HUES48 (cell line): ENCODE results near the gene MRC1.

ENCODE experiments used
- H3K27ac ChIP-seq: one replicate; pipeline ENCODE4 v1.7.0; 2013; ENCODE audit warnings: low read depth, low read length, inconsistent platforms
- H3K27me3 ChIP-seq: 2 replicates; pipeline ENCODE4 v1.6.1; 2013; ENCODE audit warnings: mild to moderate bottlenecking, low read length; ENCODE audit not compliant: control insufficient read depth, insufficient read depth
- H3K36me3 ChIP-seq: 2 replicates; pipeline ENCODE4 v1.6.1; 2013; ENCODE audit warnings: low read length; ENCODE audit not compliant: control insufficient read depth, insufficient read depth
- H3K4me1 ChIP-seq: 2 replicates; pipeline ENCODE4 v1.6.1; 2013; ENCODE audit warnings: mild to moderate bottlenecking, low read length; ENCODE audit not compliant: control insufficient read depth, insufficient read depth
- H3K4me3 ChIP-seq: 2 replicates; pipeline ENCODE4 v1.5.1; 2013; ENCODE audit warnings: mild to moderate bottlenecking, low read depth, low read length
- H3K9ac ChIP-seq: 2 replicates; pipeline ENCODE4 v1.6.1; 2013; ENCODE audit warnings: mild to moderate bottlenecking, low read depth, low read length, moderate library complexity
- H3K9me3 ChIP-seq: 2 replicates; pipeline ENCODE4 v1.6.1; 2013; ENCODE audit warnings: low read length; ENCODE audit not compliant: control insufficient read depth, insufficient read depth

The MRC1 gene

DNA sequence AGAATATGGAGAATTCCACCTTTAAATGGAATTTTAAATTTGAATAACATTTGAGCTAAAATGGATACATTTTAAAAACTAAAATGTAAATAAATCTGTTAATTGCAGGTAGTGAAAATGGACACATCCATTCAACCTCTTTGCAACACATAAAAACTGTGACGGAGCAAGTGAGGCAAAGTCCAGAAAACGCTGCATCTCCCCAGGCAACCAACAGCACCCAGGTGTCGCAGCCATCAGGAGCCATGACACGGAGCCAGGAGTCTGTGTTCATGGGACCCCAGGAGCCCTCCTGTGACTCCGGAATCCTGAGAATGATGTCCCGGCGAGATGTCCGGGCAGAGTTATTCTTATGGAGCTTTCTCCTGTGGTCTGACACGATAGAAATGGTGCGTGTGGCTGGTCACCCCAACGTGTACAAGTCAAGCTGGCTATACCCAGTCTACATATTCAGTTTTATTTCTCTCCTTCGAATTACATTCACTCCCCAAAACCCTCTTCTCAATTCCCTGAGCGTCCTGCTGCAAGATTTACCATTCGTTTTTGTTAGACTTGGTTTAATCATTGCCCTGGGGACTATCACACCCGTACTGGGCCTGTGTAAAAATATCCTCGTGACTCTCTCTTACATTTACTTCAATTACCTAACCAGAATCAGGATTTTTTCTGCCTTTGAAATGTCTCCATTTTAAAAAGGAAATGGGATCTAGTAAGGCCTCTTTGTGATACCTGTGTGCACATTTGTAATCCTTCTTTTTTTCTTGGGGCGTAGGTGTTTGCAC lies 13.1 kb upstream of the MRC1 start:
- H3K9ac ChIP-seq = no peak overlapping the region

DNA sequence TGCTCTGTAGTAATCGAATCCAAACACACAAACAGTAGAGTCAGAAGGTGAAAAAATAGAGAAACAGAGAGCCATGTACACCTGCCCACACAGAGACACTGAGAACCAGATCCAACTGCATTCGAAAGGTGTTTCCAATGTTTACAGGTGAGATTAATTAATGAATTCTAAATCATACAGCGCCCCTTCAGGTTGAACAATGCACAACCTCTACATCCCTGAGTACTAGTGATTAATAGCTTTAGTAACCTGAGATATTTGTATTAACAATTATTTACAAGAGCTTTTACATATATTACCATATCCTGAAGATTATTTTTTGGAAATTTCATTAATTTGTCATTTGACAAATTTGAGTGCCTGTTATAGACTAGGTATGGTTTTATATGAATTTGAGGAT lies 7.6 kb upstream of the MRC1 start:
- H3K36me3 ChIP-seq = no peaks in the 10 kb centered on the region
- H3K4me3 ChIP-seq = no peak overlapping the region
- H3K9ac ChIP-seq = no peak overlapping the region
- H3K27me3 ChIP-seq = no peaks in the 10 kb centered on the region
- H3K27ac ChIP-seq = no peak overlapping the region
- peaks cover 4% of the 10 kb centered on the region for H3K9me3 ChIP-seq
- H3K4me1 ChIP-seq = peaks cover 7% of the 10 kb centered on the region

More for the DNA sequence above, 13.1 kb upstream of the MRC1 start:
- no peak overlapping the region for H3K27ac ChIP-seq
- H3K27me3 ChIP-seq = no peaks in the 10 kb centered on the region
- H3K9me3 ChIP-seq = peaks cover 4% of the 10 kb centered on the region
- H3K36me3 ChIP-seq = no peaks in the 10 kb centered on the region
- H3K4me3 ChIP-seq = no peak overlapping the region
- H3K4me1 ChIP-seq = no peaks in the 10 kb centered on the region

DNA sequence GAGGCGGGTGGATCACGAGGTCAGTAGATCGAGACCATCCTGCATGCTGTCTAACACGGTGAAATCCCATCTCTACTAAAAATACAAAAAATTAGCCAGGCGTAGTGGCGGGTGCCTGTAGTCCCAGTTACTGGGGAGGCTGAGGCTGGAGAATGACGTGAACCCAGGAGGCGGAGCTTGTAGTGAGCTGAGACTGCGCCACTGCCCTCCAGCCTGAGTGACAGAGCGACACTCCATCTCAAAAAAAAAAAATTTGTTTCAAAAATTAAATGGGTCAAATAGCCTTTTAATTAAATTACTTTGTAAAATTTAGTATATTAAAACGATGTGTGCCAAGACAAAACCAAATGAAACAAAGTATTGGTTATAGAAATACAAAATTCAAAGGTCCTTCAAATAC lies 6.8 kb upstream of the MRC1 start:
- H3K9me3 ChIP-seq = no peaks in the 10 kb centered on the region; the same call in 1 of the 2 replicates
- no peaks in the 10 kb centered on the region for H3K36me3 ChIP-seq
- H3K4me3 ChIP-seq = no peak overlapping the region
- H3K9ac ChIP-seq = no peak overlapping the region
- H3K27me3 ChIP-seq = no peaks in the 10 kb centered on the region
- H3K27ac ChIP-seq = no peak overlapping the region
- peaks cover 7% of the 10 kb centered on the region for H3K4me1 ChIP-seq

DNA sequence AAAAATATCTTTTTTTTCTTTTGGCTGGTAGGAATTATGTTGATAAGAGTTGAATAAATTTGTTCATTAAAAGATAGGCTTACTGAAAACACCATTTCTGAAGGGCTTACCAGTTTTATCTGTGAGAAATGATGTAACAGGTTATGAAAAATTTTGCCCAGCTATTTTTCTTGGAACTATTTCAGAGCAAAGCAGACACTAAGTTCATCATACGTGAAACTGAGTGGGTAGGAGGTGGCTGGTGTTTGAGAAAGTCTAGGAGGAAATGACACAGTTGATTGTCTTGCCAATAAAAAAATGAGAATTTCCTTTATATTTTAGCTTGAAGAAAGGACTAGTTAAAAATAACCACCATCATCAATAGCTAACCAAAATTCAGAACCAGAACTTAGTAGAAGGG lies 6.2 kb upstream of the MRC1 start:
- Histone ChIP-seq H3K36me3 (no peaks in the 10 kb centered on the region), H3K27ac (no peak overlapping the region), H3K27me3 (no peaks in the 10 kb centered on the region), H3K4me1 (peaks cover 7% of the 10 kb centered on the region), H3K9me3 (no peaks in the 10 kb centered on the region), H3K9ac (no peak overlapping the region), H3K4me3 (no peak overlapping the region)

DNA sequence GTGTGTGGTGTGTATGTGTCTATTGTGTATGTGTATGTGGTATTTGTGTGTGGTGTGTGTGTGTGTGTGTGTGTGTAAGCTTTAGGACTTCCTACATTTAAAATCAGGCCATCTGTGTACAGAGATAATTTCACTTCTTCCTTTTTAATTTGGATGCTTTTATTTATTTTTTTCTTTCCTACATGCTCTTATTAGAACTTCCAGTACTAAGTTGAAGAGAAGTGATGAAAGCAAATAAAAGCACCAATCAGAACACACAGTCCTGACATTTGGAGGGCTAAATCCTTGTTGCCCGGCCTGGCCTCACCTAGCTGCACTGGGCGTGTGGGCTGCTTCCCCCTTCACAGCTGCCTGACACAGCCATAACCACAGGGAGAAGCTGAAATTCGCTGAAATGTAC lies 3.8 kb upstream of the MRC1 start:
- H3K27ac ChIP-seq = no peak overlapping the region
- H3K9me3 ChIP-seq = no peaks in the 10 kb centered on the region
- no peaks in the 10 kb centered on the region for H3K27me3 ChIP-seq
- H3K36me3 ChIP-seq = no peaks in the 10 kb centered on the region
- no peak overlapping the region for H3K9ac ChIP-seq
- peaks cover 7% of the 10 kb centered on the region for H3K4me1 ChIP-seq
- H3K4me3 ChIP-seq = no peak overlapping the region

DNA sequence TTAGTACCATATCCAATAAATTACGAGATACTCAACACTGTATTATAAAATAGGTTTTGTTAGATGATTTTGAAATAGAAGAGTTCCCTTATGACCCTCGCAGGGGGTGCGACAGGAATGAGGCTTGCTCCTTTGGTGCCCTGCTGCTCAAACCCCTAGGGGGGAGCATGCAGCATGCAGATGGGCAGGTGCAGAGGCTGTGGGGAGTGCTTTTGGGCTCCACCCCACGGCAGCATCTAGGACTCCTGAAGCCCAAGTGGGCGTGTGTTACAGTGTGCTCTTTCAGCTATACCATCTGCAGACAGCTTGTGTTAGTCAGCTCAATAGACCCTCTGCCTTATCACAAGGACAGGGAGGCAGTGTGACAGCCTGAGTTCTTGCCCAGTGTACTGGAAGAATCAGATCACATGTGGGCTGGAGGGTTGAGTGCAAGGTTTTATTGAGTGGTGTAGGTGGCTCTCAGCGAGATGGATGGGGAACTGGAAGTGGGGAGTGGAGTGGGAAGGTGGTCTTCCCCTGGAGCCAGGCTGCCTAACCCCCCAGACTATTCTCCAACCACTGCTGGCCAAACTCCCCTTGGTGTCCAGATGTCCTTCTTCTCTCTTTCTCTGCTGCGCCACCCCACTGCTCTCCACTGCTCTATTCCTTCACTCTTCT lies 3.1 kb upstream of the MRC1 start:
- Histone ChIP-seq H3K9ac (no peak overlapping the region), H3K4me3 (no peak overlapping the region), H3K36me3 (no peaks in the 10 kb centered on the region), H3K9me3 (no peaks in the 10 kb centered on the region), H3K4me1 (peaks cover 7% of the 10 kb centered on the region), H3K27ac (no peak overlapping the region), H3K27me3 (no peaks in the 10 kb centered on the region)

DNA sequence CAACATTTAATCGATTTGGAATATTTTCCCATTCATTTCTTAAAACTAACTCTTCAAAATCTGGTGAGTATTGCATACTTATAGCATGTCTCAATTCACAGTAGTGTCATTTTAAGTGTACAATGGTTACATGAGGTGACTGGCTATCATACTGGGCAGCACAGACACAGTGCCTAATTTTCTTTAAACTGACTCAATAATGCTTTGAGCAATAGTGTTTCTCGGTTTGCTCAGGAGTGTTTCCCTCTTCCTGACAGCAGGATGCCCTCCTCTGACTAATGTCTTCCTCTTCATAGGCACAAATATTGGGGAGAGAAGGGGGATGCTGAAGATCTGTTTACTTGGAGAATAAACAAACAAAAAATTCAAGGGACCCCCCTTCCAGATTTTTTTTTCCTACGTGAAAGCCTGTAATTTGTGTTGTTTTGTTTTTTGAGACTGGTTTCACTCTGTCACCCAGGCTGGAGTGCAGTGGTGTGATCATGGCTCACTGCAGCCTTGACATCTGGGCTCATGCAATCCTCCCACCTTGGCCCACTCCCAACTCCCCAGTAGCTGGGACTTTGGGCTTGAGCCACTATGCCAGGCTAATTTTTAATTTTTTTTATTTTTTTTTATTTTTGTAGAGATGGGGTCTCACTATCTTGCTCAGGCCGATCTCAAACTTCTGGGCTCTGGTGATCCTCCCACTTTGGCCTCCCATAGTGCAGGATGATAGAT lies 2.2 kb downstream of the MRC1 start:
- no peak overlapping the region for H3K27ac ChIP-seq
- H3K4me1 ChIP-seq = no peaks in the 10 kb centered on the region
- no peak overlapping the region for H3K9ac ChIP-seq
- no peaks in the 10 kb centered on the region for H3K9me3 ChIP-seq
- no peaks in the 10 kb centered on the region for H3K36me3 ChIP-seq
- no peaks in the 10 kb centered on the region for H3K27me3 ChIP-seq
- H3K4me3 ChIP-seq = no peak overlapping the region

DNA sequence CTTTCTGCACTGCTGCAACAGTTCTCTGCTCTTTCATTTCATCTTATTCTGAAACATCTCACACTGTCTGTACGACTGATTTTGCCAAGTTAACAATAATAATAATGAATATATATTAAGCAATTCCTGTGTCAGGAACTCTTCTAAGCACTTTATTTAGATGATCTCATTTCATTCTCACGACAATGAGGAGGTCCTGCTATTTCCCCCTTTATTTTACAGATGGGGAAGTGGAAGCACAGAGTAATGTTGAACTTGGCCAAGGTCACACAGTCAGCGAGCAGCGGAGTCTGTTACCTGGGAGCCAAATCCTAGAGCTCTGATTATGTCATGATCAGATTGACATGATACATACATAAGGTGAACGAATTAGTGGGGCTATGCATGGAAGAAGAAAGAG lies 5.8 kb downstream of the MRC1 start:
- H3K9ac ChIP-seq = no peak overlapping the region
- no peak overlapping the region for H3K4me3 ChIP-seq
- no peaks in the 10 kb centered on the region for H3K36me3 ChIP-seq

DNA sequence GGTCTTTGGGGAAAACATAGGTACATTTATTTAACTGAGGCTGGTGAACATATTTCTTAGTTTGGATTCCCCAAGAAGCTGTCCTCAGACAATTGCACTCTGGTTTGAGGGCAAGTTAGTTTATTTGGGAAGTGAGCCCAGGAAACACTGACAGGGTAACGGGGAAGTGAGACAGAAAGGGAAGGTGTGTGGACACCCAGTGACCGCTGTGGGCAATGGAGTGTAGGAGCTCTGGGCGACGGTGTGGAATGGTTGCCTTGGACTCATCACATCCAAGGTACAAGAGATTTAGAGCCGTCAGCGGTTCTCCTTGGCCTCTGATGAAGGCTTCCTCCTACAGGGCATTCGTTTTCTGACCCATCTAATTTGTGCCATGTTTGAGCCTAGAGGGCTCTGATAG lies 7.1 kb downstream of the MRC1 start:
- Histone ChIP-seq H3K9me3 (no peaks in the 10 kb centered on the region), H3K36me3 (no peaks in the 10 kb centered on the region), H3K4me3 (no peak overlapping the region), H3K27me3 (no peaks in the 10 kb centered on the region), H3K9ac (no peak overlapping the region), H3K27ac (no peak overlapping the region), H3K4me1 (no peaks in the 10 kb centered on the region)

More for the DNA sequence above, 5.8 kb downstream of the MRC1 start:
- no peaks in the 10 kb centered on the region for H3K9me3 ChIP-seq
- no peaks in the 10 kb centered on the region for H3K4me1 ChIP-seq
- no peak overlapping the region for H3K27ac ChIP-seq
- no peaks in the 10 kb centered on the region for H3K27me3 ChIP-seq

DNA sequence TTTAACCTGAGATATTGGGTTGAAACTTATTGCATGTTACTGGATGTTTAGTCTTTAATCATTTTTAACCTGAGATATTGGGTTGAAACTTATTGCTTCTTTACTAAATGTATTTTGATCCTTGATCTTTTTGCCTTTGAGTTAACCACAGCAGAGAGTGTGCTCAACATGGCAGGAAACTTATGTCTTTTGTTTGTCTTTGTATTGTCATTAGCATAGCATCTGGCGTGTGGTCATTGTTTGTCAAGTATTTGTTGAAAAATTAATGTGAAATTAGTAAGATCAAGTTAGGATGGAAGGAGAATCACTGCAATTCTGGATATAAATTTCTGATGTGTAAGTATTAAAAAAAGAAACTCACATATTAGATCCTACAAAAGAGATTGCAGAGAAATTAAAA lies 8.2 kb downstream of the MRC1 start:
- Histone ChIP-seq H3K9me3 (no peaks in the 10 kb centered on the region), H3K4me1 (no peaks in the 10 kb centered on the region), H3K36me3 (no peaks in the 10 kb centered on the region)

DNA sequence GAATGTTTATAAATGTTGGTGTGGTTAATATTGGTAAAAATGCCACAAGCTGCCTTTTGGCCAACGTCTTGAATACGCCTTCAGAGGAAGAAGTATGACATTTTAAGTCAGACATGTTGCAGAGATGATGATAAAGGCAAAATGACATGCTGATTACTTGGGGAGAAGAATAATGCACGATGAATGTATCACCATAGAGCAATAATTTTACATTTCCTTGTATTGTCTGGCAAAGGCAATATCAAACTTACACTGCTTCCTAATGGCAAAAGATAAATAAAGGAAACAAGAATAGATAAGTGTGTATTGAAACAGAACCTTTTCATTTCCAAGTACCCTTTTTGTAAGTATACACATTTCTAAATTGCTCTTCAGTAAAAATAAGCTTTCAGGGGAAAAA lies 8.6 kb downstream of the MRC1 start:
- Histone ChIP-seq H3K27me3 (no peaks in the 10 kb centered on the region), H3K4me1 (no peaks in the 10 kb centered on the region), H3K4me3 (no peak overlapping the region), H3K9ac (no peak overlapping the region), H3K27ac (no peak overlapping the region), H3K9me3 (no peaks in the 10 kb centered on the region), H3K36me3 (no peaks in the 10 kb centered on the region)

More for the DNA sequence above, 8.2 kb downstream of the MRC1 start:
- Histone ChIP-seq H3K4me3 (no peak overlapping the region), H3K27me3 (no peaks in the 10 kb centered on the region), H3K27ac (no peak overlapping the region), H3K9ac (no peak overlapping the region)
